Psoas muscle (tissue), 8 donors: Measurements from ENCODE around the gene TSGA10. TPM values are rescaled to one million over a fixed set of nuclear protein-coding genes. Genes with fewer than 3 reads are reported as not detected.

Experiments
- ATAC-seq, 4 donors: fragments of 200-7000 bp; cut with Tn5 transposase; one replicate each; pipeline ENCODE4 v1.9.1; 2020; ENCODE audit warnings: moderate library complexity in 3 of 4, mild to moderate bottlenecking in 2 of 4
- DNase-seq, 2 donors: peaks; one replicate each; pipeline ENCODE4 v3.0.0-alpha.2; 2020
- H3K27ac ChIP-seq: fragments of 200-600 bp; one replicate; pipeline ENCODE4 v1.8.0; 2022
- H3K27me3 ChIP-seq, 3 donors: fragments of 200-600 bp in 1 of 3; one replicate each; pipeline versions ENCODE4 v1.6.1 to v1.8.0; 2013 to 2022; ENCODE audit warnings: low read length in 2 of 3, mild to moderate bottlenecking in 2 of 3, moderate library complexity in 1 of 3; ENCODE audit not compliant: insufficient read depth in 3 of 3
- H3K36me3 ChIP-seq, 2 donors: fragments of 200-600 bp in 1 of 2; one replicate each; pipeline versions ENCODE4 v1.6.1 to v1.8.0; 2013 to 2022; ENCODE audit warnings: low read depth in 1 of 2, mild to moderate bottlenecking in 1 of 2, moderate library complexity in 1 of 2; ENCODE audit not compliant: insufficient read depth in 1 of 2
- H3K4me1 ChIP-seq: fragments of 200-600 bp; one replicate; pipeline ENCODE4 v1.8.0; 2022
- H3K4me3 ChIP-seq: fragments of 200-600 bp; one replicate; pipeline ENCODE4 v1.8.0; 2022; ENCODE audit warnings: mild to moderate bottlenecking
- H3K9me3 ChIP-seq: fragments of 200-600 bp; one replicate; pipeline ENCODE4 v1.8.0; 2022
- CTCF ChIP-seq: fragments of 200-600 bp; IDR thresholded peaks from one replicate; pipeline ENCODE4 v1.8.0; 2022; ENCODE audit warnings: antibody characterized with exemption
- WGBS, 3 donors: extraction: QIAGEN DNeasy Blood & Tissue Kit; methylation state at CpG; one replicate each; pipeline versions ENCODE4 v1.1.6 to v1.1.7; 2013; 5-methylcytosine and 5-hydroxymethylcytosine counted together
- intact Hi-C, 2 donors: fragments of 100-400 bp; cut with DNase I; formaldehyde crosslinking; loops; one replicate each; pipeline versions ENCODE4 v1.11.0 to v1.14.2; 2022
- polyA plus RNA-seq, 3 donors: library from polyadenylated mRNA; stranded (reverse); fragments of 200-250 nt; gene quantifications; one replicate each; pipeline ENCODE4 v1.2.3, GENCODE V29; 2013
- total RNA-seq, 4 donors: library from RNA; stranded (reverse); fragmentation: NEBNext Ultra II Directional in 2 of 4; extraction: Animal tissue kit (Norgen Biotek cat#: 25700) in 2 of 4; gene quantifications; one replicate each; pipeline versions ENCODE4 v1.2.1 to v1.2.4, GENCODE V29; 2021 to 2023
- donor health status: healthy with polysubstance abuse.
- donor health status: DM: no; HTN: no; CAD: no; lungs with moderate emphysema.
- donor health status: Bipolar disorder and iron deficiency.
- donor health status: healthy.
- donor health status: DM: yes; HTN: yes; CAD: no.
- donor health status: DM: no; HTN: no; CAD: no.
- donor health status: DM: no; HTN: no; CAD: no.
- donor health status: DM: yes; HTN: yes; CAD: no.

The TSGA10 gene
- total and polyA plus RNA-seq, 7 donors: 0.08 to 3.7 (median 1.8) TPM

- peak overlapping the region; percentile 71 for H3K27ac ChIP-seq
- peaks cover 31% of the 10 kb centered on the region for H3K4me1 ChIP-seq
- DNase-seq (no peak), ATAC-seq (no peak)
- no peaks in the 10 kb centered on the region for H3K27me3 ChIP-seq
- intact Hi-C loops: loop anchor here (2.0 to 10.0 kb wide), 2 partner anchors 153 to 155 kb away; partner anchors contain the start of genes EIF5B (in 2 of the 2) and TXNDC9 (in 2 of the 2)
- no peaks in the 10 kb centered on the region for H3K9me3 ChIP-seq
- TF ChIP-seq CTCF: no peak
- peak overlapping the region; percentile 88 for H3K4me3 ChIP-seq
- 3 to 7% (median 7%) methylated on average over 4 of the region's 4 CpGs for WGBS, 3 donors
- H3K36me3 ChIP-seq: peaks cover 0 to 3% of the 10 kb centered on the region in 2 donors
These were observed 26.9 kb upstream of the TSGA10 start for GRCh38 chr2:99181624-99182000.

GRCh38 chr2:99180755-99181623 lies 26.2 kb upstream of the TSGA10 start, which contains the start of the genes MITD1 and MRPL30:
TSS of gene MITD1 (minus strand) at chr2:99181058. CDS start at chr2:99180981, 77 bp downstream.
TSS of gene MRPL30 (plus strand) at chr2:99181184. CDS start at chr2:99186204, 5,020 bp downstream.
- no peaks in the 10 kb centered on the region for H3K9me3 ChIP-seq
- DNase-seq: peak; percentile 89 to 93
- H3K36me3 ChIP-seq: peaks cover 0 to 3% of the 10 kb centered on the region in 2 donors
- H3K27ac ChIP-seq: peak within 1 kb of the TSS; percentile 71
- intact Hi-C loops: loop anchor here (2.0 to 10.0 kb wide), 2 partner anchors 154 to 156 kb away; partner anchors contain the start of genes EIF5B (in 2 of the 2) and TXNDC9 (in 2 of the 2)
- peaks cover 31% of the 10 kb centered on the region for H3K4me1 ChIP-seq
- H3K4me3 ChIP-seq: peak within 1 kb of the TSS; percentile 88
- WGBS, 3 donors: 0 to 1% (median 0%) methylated on average over 39 of the region's 39 CpGs
- no peak for TF ChIP-seq CTCF
- H3K27me3 ChIP-seq: no peaks in the 10 kb centered on the region
- ATAC-seq: peak; percentile 96 to 98 (median 98)

- Histone ChIP-seq H3K27ac (no peak overlapping the region), H3K9me3 (no peaks in the 10 kb centered on the region), H3K27me3 (no peaks in the 10 kb centered on the region), H3K4me3 (no peak overlapping the region), H3K36me3 (peaks cover 3 to 72% of the 10 kb centered on the region in 2 donors), H3K4me1 (no peaks in the 10 kb centered on the region)
- TF ChIP-seq CTCF: no peak
- DNase-seq: no peak
- 94 to 97% (median 96%) methylated on average over 8 of the region's 8 CpGs for WGBS, 3 donors
- intact Hi-C loops: no loop called here
- ATAC-seq: no peak
These were observed 16.8 kb upstream of the TSGA10 start for GRCh38 chr2:99171377-99172140.

- H3K27me3 ChIP-seq: no peaks in the 10 kb centered on the region
- TF ChIP-seq CTCF: no peak
- peaks cover 3 to 89% of the 10 kb centered on the region in 2 donors for H3K36me3 ChIP-seq
- no peak for ATAC-seq
- no peak for DNase-seq
- intact Hi-C loops: loop anchor here in 1 of 2 donors (10.0 kb wide), 1 partner anchor 155 kb away; no protein-coding TSS in a partner anchor
- H3K4me1 ChIP-seq: no peaks in the 10 kb centered on the region
- H3K4me3 ChIP-seq: no peak overlapping the region
- H3K27ac ChIP-seq: no peak overlapping the region
- no peaks in the 10 kb centered on the region for H3K9me3 ChIP-seq
- WGBS, 3 donors: 73 to 94% (median 92%) methylated on average over 1 of the region's 1 CpG
These were observed 14.8 kb upstream of the TSGA10 start for GRCh38 chr2:99169534-99169933.
